HEK293 (cell line): Measurements from ENCODE around the gene TOMM5.

ENCODE experiments used
- CTCF ChIA-PET: fragments of 350-600 bp; formaldehyde crosslinking; extraction: SDS; loops from one replicate; lab custom pipeline; 2021; ENCODE audit warnings: antibody characterized with exemption; lab: Yijun Ruan, JAX
- POLR2A ChIA-PET: fragments of 300-600 bp; formaldehyde crosslinking; extraction: SDS; loops from one replicate; lab custom pipeline; 2020; ENCODE audit warnings: antibody characterized with exemption, inconsistent platforms; lab: Yijun Ruan, JAX
- H3K27ac ChIP-seq: fragments of 200-500 bp; sonication (Bioruptor generic); 2 replicates; pipeline ENCODE4 v1.5.1; 2014; ENCODE audit warnings: low read depth, low read length, control low read depth, inconsistent platforms; ENCODE audit errors: extremely low read depth
- H3K36me3 ChIP-seq, 2 experiments: fragments of 200-500 bp in 1 of 2; sonication (Bioruptor generic) in 1 of 2; 1 replicate in 1 of 2; 2 replicates in 1 of 2; pipeline ENCODE4 v1.5.1; 2014 to 2017; ENCODE audit warnings: inconsistent platforms in 2 of 2, low read length in 2 of 2; ENCODE audit not compliant: control insufficient read depth in 2 of 2, insufficient read depth in 1 of 2
- H3K4me1 ChIP-seq: fragments of 200-500 bp; sonication (Bioruptor generic); 2 replicates; pipeline ENCODE4 v1.5.1; 2014; ENCODE audit warnings: mild to moderate bottlenecking, low read length, inconsistent platforms; ENCODE audit not compliant: control insufficient read depth, insufficient read depth
- H3K4me3 ChIP-seq: 2 replicates; pipeline ENCODE4 v1.5.1; 2011; ENCODE audit warnings: low read depth, mild to moderate bottlenecking, control low read depth, low read length, moderate library complexity
- H3K9me3 ChIP-seq: fragments of 200-500 bp; sonication (Bioruptor generic); 2 replicates; pipeline ENCODE4 v1.5.1; 2014; ENCODE audit warnings: low read depth, low read length, inconsistent platforms; ENCODE audit not compliant: control insufficient read depth, insufficient read depth
- EGR2 ChIP-seq: fragments of 450-650 bp; formaldehyde crosslinking; IDR thresholded peaks from 2 replicates; pipeline ENCODE4 v1.5.1; 2016; ENCODE audit warnings: low read depth, missing biosample characterization, missing genetic modification characterization
- GLIS1 ChIP-seq: fragments of 450-650 bp; formaldehyde crosslinking; IDR thresholded peaks from 2 replicates; pipeline ENCODE4 v1.5.1; 2016; ENCODE audit warnings: missing biosample characterization, missing genetic modification characterization
- YY1 ChIP-seq: fragments of 450-650 bp; formaldehyde crosslinking; IDR thresholded peaks from 2 replicates; pipeline ENCODE4 v1.5.1; 2018; ENCODE audit warnings: missing biosample characterization, missing genetic modification characterization
- ZFP3 ChIP-seq: fragments of 450-650 bp; formaldehyde crosslinking; IDR thresholded peaks from 2 replicates; pipeline ENCODE4 v1.5.1; 2016; ENCODE audit warnings: low read depth, missing biosample characterization, missing genetic modification characterization
- ZNF121 ChIP-seq: fragments of 450-650 bp; formaldehyde crosslinking; IDR thresholded peaks from 2 replicates; pipeline ENCODE4 v1.5.1; 2016; ENCODE audit warnings: missing biosample characterization, missing genetic modification characterization
- ZNF311 ChIP-seq: fragments of 450-650 bp; formaldehyde crosslinking; IDR thresholded peaks from 2 replicates; pipeline ENCODE4 v1.5.1; 2017; ENCODE audit warnings: missing biosample characterization, missing genetic modification characterization, borderline replicate concordance
- ZNF366 ChIP-seq: fragments of 450-650 bp; formaldehyde crosslinking; conservative IDR thresholded peaks from 2 replicates; pipeline ENCODE4 v1.5.1; 2016; ENCODE audit warnings: missing biosample characterization, missing genetic modification characterization
- ZNF423 ChIP-seq: fragments of 450-650 bp; formaldehyde crosslinking; IDR thresholded peaks from 2 replicates; pipeline ENCODE4 v1.5.1; 2016; ENCODE audit warnings: missing biosample characterization, missing genetic modification characterization
- ZNF521 ChIP-seq: fragments of 450-650 bp; formaldehyde crosslinking; IDR thresholded peaks from 2 replicates; pipeline ENCODE4 v1.5.1; 2017; ENCODE audit warnings: missing biosample characterization, mild to moderate bottlenecking, missing genetic modification characterization
- ZNF544 ChIP-seq: fragments of 450-650 bp; formaldehyde crosslinking; IDR thresholded peaks from 2 replicates; pipeline ENCODE4 v1.5.0; 2017; ENCODE audit warnings: missing biosample characterization, missing genetic modification characterization
- ZNF549 ChIP-seq: fragments of 450-650 bp; IDR thresholded peaks from 2 replicates; pipeline ENCODE4 v1.5.1; 2018; ENCODE audit warnings: missing biosample characterization, missing genetic modification characterization, mild to moderate bottlenecking, inconsistent platforms, moderate library complexity
- ZNF677 ChIP-seq: fragments of 450-650 bp; IDR thresholded peaks from 2 replicates; pipeline ENCODE4 v1.5.0; 2018; ENCODE audit warnings: missing biosample characterization, mild to moderate bottlenecking, missing genetic modification characterization, moderate library complexity
- ZNF707 ChIP-seq: fragments of 450-650 bp; formaldehyde crosslinking; IDR thresholded peaks from 2 replicates; pipeline ENCODE4 v1.5.1; 2016; ENCODE audit warnings: missing biosample characterization, missing genetic modification characterization
- TF ChIP-seq, protein P1 (sequence below): fragments of 450-650 bp; formaldehyde crosslinking; IDR thresholded peaks from 2 replicates; pipeline ENCODE4 v1.5.1; 2017; ENCODE audit warnings: missing biosample characterization, missing genetic modification characterization
- TF ChIP-seq, protein P2 (sequence below): fragments of 450-650 bp; IDR thresholded peaks from 2 replicates; pipeline ENCODE4 v1.5.1; 2018; ENCODE audit warnings: missing biosample characterization, missing genetic modification characterization
- TF ChIP-seq, protein P3 (sequence below): fragments of 450-650 bp; formaldehyde crosslinking; IDR thresholded peaks from 2 replicates; pipeline ENCODE4 v1.5.1; 2017; ENCODE audit warnings: missing biosample characterization, missing genetic modification characterization

TOMM5 gene

DNA sequence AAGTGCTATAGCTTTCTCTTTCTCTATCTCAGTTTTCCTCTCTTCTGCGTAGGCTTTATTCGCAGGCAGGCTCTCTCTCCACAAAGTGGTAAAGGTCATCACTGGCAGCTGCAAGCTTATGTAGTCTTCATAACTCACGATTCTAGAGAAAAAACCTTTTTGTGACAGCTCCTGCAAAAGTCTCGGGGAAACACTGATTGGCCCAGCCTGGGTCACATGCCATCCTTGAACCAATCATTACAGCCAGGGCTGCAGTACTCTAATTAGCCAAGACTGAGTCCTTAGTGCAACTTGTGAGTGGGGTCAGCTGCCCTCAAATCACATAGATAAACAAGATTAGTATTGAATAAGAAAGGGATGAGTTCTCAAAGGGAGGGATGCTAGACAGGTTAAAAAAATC, 40.1 kb upstream of the TOMM5 start:
- no peaks in the 10 kb centered on the region for H3K9me3 ChIP-seq
- TF ChIP-seq ZNF521 (no peak), ZNF366 (tag by site-specific recombination) (no peak), ZNF549 (tag by site-specific recombination) (no peak), EGR2 (no peak)
- no peak overlapping the region for H3K27ac ChIP-seq
- H3K4me3 ChIP-seq: no peak overlapping the region
- ChIA-PET CTCF (interaction anchor here (0.7 kb wide), 1 partner anchor 801 kb away, joined by 3 read pairs; no protein-coding TSS in a partner anchor), POLR2A (no interaction called here)
- H3K36me3 ChIP-seq: no peaks in the 10 kb centered on the region
- H3K4me1 ChIP-seq: no peaks in the 10 kb centered on the region

DNA sequence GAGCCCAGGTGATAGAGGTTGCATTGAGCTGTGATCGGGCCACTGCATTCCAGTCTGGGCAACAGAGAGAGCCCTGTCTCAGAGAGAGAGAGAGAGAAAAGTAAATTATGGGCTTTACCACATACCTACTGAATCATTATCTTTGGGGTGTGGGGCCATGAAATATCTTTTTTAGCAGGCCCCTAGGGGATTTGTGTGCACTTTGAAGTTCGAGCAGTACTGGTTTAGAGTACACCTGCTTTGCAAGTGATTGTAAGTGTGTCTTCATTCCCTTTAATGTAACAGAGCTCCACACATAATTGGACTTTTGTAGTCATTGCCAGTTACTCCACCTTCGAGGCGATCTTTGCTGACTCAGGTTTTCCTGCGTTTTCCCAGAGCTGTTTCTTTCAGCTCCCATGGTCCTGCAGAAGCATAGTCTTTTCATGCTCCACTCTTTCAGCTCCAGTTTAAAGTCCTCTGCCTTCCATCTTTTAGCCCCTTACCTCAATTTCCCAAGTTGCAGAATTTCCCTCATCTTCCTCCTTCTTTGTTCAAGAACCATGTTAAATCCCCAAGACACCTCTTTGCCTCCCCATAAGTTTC, 34.4 kb upstream of the TOMM5 start:
- Histone ChIP-seq H3K4me1 (0 out of 2 replicates have a peak, but pooled peaks cover 3% of the 10 kb centered on the region), H3K4me3 (no peak overlapping the region), H3K27ac (no peak overlapping the region), H3K36me3 (no peaks in the 10 kb centered on the region), H3K9me3 (no peaks in the 10 kb centered on the region)
- CTCF ChIA-PET: interaction anchor here (1.2 to 1.4 kb wide), 2 partner anchors 10 to 15 kb away, joined by 3 to 6 read pairs; no protein-coding TSS in a partner anchor
- TF ChIP-seq ZFP3 (tag by site-specific recombination) (no peak), ZNF677 (tag by site-specific recombination) (peak; percentile 68; the same call in 1 of the 2 replicates)
- POLR2A ChIA-PET: interaction anchor here (0.6 to 0.7 kb wide), 2 partner anchors 37 to 815 kb away, joined by 5 read pairs; no protein-coding TSS in a partner anchor

DNA sequence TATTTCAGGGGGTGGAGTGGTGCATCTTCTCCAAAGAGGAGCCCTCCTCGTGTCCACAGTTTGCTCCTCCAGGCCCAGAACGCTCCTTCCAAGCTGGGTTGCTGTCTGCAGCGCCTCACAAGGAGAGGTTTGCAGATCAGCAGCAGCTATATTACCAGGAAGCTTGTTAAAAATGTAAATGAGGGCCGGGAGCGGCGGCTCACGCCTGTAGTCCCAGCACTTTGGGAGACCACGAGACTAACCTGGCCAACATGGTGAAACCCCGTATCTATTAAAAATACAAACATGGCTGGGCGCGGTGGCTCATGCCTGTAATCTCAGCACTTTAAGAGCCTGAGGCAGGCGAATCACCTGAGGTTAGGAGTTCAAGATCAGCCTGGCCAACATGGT, 33.4 kb upstream of the TOMM5 start:
- no peak overlapping the region for H3K4me3 ChIP-seq
- H3K4me1 ChIP-seq: 0 out of 2 replicates have a peak, but pooled peaks cover 3% of the 10 kb centered on the region
- H3K9me3 ChIP-seq: no peaks in the 10 kb centered on the region
- ChIA-PET POLR2A (no interaction called here), CTCF (interaction anchor here (1.2 to 1.4 kb wide), 2 partner anchors 11 to 20 kb away, joined by 6 read pairs; no protein-coding TSS in a partner anchor)
- H3K36me3 ChIP-seq: no peaks in the 10 kb centered on the region
- H3K27ac ChIP-seq: no peak overlapping the region
- TF ChIP-seq, protein P1, sequence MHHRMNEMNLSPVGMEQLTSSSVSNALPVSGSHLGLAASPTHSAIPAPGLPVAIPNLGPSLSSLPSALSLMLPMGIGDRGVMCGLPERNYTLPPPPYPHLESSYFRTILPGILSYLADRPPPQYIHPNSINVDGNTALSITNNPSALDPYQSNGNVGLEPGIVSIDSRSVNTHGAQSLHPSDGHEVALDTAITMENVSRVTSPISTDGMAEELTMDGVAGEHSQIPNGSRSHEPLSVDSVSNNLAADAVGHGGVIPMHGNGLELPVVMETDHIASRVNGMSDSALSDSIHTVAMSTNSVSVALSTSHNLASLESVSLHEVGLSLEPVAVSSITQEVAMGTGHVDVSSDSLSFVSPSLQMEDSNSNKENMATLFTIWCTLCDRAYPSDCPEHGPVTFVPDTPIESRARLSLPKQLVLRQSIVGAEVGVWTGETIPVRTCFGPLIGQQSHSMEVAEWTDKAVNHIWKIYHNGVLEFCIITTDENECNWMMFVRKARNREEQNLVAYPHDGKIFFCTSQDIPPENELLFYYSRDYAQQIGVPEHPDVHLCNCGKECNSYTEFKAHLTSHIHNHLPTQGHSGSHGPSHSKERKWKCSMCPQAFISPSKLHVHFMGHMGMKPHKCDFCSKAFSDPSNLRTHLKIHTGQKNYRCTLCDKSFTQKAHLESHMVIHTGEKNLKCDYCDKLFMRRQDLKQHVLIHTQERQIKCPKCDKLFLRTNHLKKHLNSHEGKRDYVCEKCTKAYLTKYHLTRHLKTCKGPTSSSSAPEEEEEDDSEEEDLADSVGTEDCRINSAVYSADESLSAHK (tag by site-specific recombination): no peak
- TF ChIP-seq ZNF121 (tag by site-specific recombination): no peak
- TF ChIP-seq ZNF707 (tag by site-specific recombination): no peak
- TF ChIP-seq ZNF544: no peak
- TF ChIP-seq, protein P2, sequence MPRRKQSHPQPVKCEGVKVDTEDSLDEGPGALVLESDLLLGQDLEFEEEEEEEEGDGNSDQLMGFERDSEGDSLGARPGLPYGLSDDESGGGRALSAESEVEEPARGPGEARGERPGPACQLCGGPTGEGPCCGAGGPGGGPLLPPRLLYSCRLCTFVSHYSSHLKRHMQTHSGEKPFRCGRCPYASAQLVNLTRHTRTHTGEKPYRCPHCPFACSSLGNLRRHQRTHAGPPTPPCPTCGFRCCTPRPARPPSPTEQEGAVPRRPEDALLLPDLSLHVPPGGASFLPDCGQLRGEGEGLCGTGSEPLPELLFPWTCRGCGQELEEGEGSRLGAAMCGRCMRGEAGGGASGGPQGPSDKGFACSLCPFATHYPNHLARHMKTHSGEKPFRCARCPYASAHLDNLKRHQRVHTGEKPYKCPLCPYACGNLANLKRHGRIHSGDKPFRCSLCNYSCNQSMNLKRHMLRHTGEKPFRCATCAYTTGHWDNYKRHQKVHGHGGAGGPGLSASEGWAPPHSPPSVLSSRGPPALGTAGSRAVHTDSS (tag by site-specific recombination): no peak
- no peak for TF ChIP-seq ZNF311 (tag by site-specific recombination)
- TF ChIP-seq GLIS1 (tag by site-specific recombination): no peak
- no peak for TF ChIP-seq YY1 (tag by site-specific recombination)
- no peak for TF ChIP-seq EGR2
- TF ChIP-seq, protein P3, sequence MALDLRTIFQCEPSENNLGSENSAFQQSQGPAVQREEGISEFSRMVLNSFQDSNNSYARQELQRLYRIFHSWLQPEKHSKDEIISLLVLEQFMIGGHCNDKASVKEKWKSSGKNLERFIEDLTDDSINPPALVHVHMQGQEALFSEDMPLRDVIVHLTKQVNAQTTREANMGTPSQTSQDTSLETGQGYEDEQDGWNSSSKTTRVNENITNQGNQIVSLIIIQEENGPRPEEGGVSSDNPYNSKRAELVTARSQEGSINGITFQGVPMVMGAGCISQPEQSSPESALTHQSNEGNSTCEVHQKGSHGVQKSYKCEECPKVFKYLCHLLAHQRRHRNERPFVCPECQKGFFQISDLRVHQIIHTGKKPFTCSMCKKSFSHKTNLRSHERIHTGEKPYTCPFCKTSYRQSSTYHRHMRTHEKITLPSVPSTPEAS (tag by site-specific recombination): no peak
- TF ChIP-seq ZNF423: no peak
